RWPE1 (cell line): ENCODE results near the gene MVK.

Source experiments
- CTCF ChIA-PET: fragments of 350-600 bp; sonication (Branson Sonifier 250); formaldehyde crosslinking; extraction: SDS; loops from one replicate; lab custom pipeline; 2021; lab: Yijun Ruan, JAX
- POLR2A ChIA-PET: fragments of 400-600 bp; formaldehyde crosslinking; extraction: SDS; loops from one replicate; lab custom pipeline; 2020; ENCODE audit warnings: antibody characterized with exemption; ENCODE audit not compliant: low non-redundant PET; lab: Yijun Ruan, JAX
- DNase-seq: peaks from one replicate; pipeline ENCODE4 v3.0.0; 2012; ENCODE audit warnings: low spot score
- H3K27ac ChIP-seq: fragments of 450-650 bp; 2 replicates; pipeline ENCODE4 v1.5.1; 2017
- CTCF ChIP-seq: fragments of 450-650 bp; conservative IDR thresholded peaks from 2 replicates; pipeline ENCODE4 v1.5.1; 2017; ENCODE audit warnings: low read depth, mild to moderate bottlenecking

The MVK gene

GRCh38 chr12:109645194-109645593, 71.6 kb downstream of the MVK start:
- H3K27ac ChIP-seq, result no peak overlapping the region
- no peak for TF ChIP-seq CTCF

DNA sequence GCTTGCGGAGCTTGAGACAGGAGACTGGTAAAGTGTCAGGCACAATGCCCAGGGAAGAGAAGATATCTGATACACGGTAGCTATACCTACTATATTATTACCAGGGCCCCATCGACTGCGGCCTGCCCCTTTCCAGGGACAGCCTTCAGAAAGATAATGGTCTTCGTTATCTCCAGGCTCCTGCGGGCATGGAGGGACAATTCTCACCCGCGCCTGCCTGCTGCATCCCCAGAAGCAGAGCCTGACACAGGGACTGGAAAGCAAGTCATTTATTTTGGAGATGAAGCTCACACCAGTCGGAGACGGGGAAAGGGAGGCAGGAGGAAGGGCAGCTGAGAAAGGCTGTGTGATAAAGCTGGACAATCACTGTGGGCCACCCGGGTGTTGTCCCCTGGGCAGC, 72.1 kb downstream of the MVK start:
- H3K27ac ChIP-seq, result no peak overlapping the region
- ChIA-PET POLR2A (no interaction called here), CTCF (interaction anchor here (0.6 kb wide), 1 partner anchor 533 kb away, joined by 6 read pairs; no protein-coding TSS in a partner anchor)
- no peak for DNase-seq
- TF ChIP-seq CTCF, result no peak

More at GRCh38 chr12:109645194-109645593, 71.6 kb downstream of the MVK start:
- DNase-seq, result no peak
- POLR2A ChIA-PET, result no interaction called here
- CTCF ChIA-PET, result no interaction called here
